RPMI8226 (cell line): ENCODE results near the gene SLAIN2.
"Not testable (repeated sequence)": the region's sequence is repeated elsewhere in the genome, so short reads cannot be mapped to it uniquely, and the experiment has no call there.

ENCODE experiments used
- DNase-seq: peaks from one replicate; pipeline ENCODE4 v3.0.0-alpha.2; 2015

Gene SLAIN2

DNA sequence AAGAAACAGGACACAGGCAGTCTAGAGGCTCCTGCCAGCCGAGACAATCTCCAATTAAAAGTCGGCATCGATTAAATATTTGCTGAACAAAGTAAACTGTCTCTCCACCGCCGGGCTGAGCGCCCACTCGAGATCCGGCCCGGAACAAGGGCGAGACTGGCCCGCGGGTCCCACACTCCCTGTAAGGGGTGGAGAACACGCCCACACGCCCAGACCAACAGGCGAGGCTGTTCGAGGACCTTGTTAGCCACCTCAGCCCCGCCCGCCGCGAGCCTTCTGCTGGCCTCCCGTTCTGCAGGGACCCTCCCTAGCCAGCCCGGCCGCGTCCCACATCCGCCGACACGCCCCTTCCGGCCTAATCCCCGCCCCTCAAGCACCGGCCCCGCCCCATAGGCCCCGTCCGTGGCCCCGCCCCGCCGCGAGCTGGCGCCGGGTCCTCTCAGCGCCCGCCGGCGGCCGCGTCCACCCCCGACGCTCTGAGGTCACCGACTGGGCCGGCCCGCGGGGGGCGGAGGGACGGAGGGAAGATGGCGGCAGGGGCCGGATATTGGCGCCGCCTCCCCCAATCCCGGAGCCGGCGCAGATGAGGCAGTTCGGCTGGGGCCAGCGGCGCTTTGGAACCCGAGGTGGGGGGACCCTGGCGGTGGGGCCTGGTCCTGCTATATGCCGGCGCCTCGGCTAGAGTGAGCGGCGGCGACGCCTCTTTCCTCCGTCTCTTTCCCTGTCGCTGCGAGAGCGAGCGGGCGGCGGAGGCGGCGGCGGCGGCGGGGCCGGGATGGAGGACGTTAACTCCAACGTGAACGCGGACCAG is at the start of gene SLAIN2:
Gene SLAIN2, plus strand, starts transcription at position 565 of the 811 bp plus-strand sequence. Its CDS starts 211 bp downstream, at position 776.
- DNase-seq = peak; percentile 92

DNA sequence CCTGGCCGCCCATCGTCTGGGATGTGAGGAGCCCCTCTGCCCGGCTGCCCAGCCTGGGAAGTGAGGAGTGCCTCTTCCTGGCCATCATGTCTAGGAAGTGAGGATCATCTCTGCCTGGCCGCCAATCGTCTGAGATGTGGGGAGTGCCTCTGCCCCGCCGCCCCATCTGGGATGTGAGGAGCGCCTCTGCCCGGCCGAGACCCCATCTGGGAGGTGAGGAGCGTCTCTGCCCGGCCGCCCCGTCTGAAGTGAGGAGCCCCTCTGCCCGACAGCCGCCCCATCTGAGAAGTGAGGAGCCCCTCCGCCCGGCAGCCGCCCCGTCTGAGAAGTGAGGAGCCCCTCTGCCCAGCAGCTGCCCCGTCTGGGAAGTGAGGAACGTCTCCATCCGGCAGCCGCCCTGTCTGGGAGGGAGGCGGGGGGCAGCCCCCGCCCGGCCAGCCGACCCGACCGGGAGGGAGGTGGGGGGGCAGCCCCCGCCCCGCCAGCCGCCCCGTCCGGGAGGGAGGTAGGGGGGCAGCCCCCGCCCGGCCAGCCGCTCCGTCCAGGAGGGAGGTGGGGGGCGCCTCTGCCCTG is 49.0 kb upstream of the SLAIN2 start:
- not testable (repeated sequence) for DNase-seq

DNA sequence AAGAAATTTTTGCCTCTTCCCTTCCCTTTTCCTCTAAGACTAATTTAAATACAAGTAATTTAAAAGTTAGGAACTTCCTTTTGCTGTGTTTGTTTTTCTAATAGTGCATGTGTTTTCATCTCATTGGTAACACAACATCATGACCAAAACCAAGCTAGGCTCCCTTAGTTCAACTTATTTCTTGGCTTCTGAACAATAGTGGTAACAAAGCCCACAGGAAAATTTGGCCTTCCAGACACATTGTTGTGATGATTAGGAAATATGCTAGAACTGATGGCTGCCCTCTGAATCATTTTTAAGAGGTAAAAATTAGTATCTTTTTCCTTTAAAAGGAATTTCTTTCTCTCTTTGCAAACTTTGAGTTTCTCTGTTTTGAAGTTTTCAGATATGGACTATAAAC is 46.2 kb upstream of the SLAIN2 start:
- no peak for DNase-seq

DNA sequence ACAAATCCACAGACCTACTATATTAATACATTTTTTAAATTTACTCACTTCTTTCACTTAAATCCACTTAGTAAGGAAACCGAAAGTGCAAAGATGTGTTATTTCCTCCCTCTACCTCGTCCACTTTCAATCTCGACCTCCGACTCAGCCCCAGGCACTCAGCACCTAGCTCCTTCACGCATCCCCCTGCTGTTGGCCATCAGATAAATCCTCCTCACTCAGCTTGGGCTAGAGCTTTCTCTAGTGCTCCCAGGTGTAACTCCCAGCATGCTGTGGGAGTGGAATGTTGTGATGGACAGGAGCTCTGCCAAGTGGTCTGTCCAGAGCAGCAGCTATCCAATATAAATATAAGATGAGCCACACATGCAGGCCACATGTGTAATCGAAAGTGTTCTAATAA is 45.0 kb upstream of the SLAIN2 start:
- peak; percentile 6 for DNase-seq

DNA sequence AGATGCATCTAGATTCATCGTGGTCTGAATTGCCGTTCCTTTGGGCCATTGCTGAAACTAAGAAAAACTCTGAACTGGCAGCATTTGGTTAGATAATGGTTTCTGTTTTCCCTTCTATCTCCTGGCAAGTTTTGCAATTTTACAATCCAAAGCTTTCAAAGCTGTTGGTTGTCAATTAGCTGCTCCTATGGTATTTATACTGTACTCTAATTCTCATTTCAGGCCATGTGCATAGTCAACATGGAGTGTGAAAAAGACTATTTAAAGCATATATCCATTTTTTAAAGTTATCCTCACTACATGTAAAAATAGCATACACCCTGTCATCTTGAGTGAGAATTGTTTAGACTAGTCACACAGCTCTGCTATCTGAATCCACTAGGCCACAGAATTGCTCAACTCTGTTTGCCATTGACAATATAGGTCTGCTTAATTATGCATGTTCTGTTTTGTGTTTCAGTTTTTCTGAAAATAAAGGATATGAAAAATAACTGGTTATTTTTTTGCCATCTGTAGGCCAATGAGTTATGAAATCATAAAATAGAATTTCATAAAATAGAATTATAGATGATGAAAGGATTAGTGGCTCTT is 44.0 kb upstream of the SLAIN2 start:
- DNase-seq = no peak

DNA sequence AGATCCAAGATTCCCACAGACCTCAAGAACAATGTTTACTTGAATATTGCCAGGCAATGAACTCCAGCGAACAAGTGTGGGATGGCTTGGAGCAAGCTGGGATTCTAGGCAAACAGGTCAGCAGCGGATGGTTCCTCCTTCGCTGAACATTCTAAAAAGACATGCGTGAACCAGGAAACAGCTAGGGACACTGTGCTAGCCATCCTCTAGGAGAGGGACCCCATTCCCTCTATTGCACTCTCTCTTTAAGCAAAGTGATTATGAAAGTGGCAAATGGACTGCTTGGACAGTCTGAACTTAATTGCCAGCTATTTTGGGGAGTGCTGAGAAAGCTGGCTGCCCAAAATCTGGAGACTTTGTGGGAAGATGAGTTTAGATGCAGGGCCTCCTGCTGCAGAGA is 41.8 kb upstream of the SLAIN2 start:
- no peak for DNase-seq

DNA sequence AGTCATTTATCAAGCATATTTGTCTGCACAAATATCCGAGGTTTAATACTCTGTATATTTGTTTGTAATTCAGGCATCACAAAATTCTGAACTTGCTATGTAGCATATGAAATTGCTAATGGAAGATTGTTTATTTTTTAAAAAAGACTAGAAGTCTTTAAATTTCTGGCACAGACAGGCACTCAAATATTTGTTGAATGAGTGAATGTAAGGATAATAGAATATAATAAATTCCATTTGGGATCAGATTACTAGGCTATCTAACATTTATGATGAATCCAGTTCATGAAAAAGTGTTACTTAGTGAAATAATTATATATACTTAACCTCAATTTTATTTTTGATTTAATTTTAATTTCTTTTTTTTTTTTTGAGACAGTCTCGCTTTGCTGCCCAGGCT is 41.3 kb upstream of the SLAIN2 start:
- DNase-seq = no peak

DNA sequence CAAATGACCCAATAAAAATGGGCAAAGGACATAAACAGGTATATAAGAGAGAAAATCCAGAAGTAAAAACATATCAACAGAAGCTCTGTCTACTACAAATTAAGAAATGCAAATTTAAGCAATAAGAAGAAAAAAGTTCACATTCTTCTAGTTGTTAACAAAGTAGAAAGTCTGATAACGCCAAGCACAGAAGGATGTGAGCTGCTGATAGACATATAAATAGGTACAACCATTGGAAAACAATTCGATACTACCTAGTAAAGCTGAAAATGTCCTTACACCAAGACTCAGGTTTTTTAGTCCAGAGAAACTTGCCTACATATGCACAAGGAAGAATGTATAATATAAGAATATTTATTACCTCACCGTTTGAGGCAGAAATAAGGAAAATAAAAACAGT is 35.8 kb upstream of the SLAIN2 start:
- DNase-seq = no peak

DNA sequence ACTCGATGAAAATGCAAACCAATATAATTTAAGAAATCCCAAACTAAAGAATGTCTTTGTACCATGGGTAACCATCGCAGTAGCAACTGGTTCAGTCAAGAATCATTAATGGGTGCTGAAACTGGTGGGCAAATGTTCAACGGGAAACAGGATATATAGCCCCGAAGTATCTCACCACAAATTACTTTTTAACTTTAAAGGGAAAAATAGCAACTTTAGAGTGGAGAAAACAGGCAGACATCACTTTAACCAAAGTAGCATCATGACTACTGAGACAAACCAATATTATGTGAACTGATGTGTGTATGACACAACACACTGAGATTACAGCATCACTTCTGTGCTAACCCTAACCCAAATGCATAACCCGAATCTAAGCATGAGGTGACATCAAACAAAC is 33.8 kb upstream of the SLAIN2 start:
- no peak for DNase-seq

DNA sequence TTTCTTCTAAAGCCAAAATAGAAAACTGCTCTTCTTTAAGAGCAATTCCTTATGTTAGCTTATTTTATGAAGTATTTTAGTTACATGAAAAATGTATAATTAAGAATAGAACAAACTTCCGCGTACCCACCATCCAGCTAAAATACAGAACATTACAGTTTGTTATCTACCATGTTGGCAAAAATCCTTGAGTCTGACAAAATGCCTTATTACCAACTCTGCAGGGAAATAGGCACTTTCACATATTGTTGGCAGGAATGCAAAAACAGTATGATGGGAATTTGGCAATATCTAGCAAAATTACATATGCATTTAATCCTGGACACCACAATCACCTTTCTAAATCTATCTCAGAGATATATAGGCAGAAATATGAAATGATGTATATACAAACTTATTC is 32.4 kb upstream of the SLAIN2 start:
- DNase-seq = no peak

DNA sequence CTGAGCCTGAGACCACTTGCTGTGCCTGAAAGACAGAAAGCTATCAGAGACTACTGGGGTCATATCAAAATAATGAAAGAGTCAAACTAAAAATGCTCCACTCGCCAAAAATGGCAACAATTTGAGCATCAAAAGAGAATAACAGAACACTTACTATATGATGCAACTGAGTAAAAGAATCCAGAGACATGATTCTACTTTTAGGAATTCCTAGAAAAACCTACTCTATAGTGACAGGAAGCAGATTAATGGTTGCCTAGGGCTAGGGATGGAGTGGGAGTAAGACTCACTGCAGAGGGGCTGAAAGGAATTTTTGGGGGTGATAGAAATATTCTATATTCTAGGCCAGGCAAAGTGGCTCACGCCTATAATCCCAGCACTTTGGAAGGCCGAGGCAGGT is 29.4 kb upstream of the SLAIN2 start:
- no peak for DNase-seq

DNA sequence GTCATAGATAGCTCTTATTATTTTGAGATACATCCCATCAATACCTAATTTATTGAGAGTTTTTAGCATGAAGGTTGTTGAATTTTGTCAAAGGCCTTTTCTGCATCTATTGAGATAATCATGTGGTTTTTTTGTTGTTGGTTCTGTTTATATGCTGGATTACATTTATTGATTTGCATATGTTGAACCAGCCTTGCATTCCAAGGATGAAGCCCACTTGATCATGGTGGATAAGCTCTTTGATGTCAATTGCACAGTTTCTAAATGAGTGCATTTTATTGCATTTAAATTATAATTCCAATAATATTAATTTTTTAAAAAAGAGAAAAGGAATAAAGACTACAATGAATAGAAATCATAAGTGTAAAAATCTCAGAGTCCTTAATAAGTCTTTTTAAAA is 26.6 kb upstream of the SLAIN2 start:
- DNase-seq = not testable (repeated sequence)

DNA sequence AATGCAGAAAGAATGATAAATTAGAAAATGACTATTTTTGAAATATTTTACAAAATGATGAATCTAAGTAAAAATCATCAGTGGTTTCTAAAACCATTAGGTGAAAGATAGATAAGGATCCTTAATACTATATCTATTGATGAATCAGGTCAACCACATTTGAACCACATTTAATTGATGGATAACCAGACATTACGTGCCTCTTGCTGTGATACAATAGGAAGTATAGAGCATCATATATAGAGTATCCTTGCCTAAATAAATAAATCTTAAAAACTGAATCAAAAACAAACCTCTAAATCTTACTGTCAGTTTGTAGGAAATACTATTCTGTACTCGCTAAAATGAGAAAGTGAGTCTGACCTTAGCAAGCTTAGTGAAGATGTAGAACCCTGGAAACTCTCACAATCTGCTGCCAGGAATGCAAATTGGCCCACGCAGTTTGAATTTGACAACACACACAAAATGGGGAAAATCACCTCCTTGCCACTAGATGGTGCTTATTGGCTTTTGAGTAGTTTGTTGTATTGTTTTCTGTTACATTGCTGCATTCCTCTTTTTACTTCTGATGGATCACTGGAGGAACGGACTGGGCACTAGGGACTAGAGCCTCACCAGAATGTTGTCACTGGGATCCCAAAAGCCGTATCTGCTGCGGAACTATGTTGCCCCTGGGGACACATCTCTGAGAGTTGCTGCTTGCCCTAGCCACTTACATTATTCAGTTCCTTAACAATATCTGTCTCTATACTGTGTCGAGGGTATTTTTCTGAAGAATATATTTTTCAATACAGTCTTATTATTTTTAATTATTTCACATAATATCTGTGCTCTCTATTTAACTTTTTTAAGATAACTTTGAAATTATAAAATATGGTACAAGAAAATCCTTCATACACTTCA is 25.4 kb upstream of the SLAIN2 start:
- peak; percentile 39 for DNase-seq

DNA sequence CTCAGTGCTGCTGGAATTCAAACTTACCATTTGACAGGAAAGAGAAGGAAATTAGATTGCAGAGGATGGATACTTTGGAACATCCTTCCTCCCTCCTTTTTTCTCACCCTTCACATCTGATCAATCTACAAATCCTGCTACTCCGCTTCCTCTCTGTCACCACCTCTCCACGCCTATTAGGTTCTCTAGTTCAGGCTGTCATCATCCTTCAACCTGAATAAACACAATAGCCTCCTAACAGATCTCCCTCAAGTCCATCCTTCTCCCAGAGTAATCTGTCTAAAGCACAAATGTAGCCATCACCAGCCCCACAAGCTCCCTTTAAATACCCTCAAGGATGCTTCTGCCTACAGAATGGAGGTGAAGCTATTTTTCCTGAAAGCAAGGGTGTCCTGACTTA is 20.0 kb upstream of the SLAIN2 start:
- no peak for DNase-seq

DNA sequence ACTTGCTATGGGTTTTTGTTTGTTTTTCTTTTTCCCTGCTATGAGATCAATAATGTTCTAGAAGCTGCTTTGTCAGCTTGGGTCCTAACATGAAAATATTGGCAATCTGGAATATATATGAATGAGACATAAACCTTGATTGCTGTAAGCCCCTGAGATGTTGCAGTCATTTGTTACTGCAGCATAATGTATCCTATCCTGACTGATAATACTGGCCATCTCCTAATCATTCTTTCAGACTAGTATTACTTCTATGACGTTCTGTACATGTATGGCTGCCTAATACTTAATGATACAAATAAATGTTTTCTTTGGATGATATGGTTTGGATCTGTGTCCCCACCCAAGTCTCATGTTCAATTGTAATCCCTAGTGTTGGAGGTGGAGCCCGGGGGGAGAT is 19.3 kb upstream of the SLAIN2 start:
- DNase-seq = no peak

DNA sequence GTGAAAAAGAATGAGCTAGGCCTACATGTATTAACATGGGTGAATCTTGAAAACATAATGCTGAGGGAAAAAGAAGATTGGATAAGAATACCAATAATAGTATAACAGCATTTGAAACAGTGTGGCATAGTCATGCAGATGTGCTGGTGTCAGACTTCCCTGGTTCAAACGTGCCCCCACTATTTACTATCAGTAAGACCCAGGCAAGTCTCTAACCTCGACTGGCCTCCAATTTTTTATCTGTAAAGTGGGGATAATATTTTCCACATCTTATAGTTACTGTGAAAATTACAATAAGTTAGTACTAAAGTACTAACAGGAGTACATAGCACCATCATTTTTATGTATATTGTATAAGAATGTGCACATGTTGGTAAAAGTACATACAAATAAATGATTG is 17.0 kb upstream of the SLAIN2 start:
- no peak for DNase-seq

DNA sequence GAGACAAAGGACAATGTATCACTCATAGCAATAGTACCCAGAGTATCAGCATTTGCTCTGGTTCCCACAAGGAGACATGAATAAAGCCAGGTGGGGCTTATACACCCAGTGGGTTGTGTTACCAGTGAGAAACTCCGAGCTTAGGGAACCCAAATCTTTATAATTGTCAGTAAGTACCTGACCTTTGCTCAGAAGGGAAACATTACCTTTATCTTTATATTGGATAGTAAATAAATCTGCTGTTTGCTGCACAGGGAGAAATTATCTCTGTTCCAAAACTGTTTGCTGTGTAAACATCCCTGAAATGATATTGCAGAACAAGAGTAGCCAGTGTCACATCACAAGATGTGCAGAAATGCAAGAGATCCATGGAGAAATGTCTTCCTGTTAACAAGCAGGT is 12.1 kb upstream of the SLAIN2 start:
- DNase-seq = no peak

DNA sequence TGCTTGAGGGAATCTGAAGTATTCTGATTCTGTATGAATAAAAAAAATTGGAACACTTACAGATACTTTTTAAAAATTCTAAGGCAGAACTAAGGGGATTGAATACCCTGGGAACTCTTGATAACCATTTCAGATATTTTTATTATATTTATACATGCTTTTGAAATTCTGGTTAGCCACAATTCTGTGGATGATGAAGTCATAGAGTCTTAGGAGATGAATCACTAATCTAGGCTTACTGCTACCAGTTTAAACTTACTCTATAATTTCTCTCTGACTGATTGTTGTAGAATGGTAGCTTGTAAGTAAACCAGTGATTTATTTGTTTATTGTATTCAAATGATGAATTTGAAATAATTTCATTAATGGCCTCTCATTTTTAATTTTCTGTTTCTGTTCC is 11.4 kb upstream of the SLAIN2 start:
- DNase-seq = no peak

DNA sequence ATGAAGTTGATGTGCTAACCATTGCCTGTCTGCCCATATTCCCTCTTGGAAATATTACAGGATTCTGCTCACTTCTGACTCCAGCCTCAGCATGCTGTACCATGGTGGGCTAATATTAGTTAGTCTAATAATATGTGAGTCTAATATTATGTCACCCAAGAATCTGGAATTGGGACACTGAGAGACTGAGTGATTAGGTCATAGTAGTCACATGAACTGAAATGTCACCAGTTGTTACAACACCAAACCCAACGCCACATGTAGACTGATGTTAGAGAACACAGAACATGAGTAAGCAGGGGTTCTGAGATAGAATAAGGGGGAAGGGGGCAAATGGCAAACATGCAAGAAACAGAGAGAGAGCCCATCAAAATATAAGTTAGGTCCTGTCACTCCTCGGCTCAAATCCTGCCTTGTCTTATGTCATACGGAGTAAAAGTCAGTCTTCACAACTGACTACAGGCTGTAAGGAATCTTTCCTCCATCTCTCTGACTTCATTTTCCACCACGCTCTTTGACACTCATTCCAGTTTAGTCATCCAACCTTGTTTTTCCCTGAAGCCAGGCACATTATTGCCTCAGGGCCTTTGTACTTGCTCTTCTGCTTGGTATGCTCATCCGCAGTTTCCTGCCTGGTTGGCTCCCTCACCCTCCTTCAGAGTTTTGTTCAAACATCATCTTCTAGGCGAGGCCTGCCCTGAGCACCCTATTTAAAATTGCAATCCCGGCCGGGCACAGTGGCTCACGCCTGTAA is 9.6 kb upstream of the SLAIN2 start:
- DNase-seq = no peak

DNA sequence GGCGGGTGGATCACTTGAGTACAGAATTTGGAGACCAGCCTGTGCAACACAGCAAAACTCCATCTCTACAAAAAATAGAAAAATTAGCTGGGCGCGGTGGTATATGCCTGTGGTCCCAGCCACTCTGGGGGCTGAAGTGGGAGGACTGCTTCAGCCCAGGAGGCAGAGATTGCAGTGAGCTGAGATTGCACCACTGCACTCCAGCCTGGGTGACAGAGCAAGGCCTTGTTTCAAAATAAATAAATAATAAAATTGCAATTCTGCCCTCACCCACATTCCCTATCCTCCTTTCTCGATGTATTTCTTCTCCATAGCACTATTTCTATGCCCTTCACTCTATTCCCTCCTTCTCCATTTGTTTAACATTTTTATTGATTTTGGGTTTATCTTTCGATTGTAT is 8.7 kb upstream of the SLAIN2 start:
- DNase-seq = no peak

DNA sequence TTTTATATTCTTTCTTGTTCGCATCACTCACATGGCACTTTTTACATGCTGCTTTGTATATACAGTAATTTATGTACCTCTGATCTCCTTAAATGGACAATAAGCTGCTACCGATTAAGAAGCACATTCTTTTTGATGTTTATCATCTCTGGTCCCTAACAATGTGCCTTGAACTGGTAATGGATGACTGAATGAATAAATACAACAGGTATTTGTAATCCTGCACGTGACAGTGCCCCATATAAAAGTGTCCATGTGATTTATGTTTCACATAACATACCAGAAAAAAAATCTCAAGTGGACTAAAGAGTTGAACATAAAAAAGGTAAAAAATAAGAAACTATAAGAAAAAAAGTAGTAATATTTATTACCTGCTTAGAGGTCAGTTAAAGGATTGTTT is 7.7 kb upstream of the SLAIN2 start:
- DNase-seq = no peak

DNA sequence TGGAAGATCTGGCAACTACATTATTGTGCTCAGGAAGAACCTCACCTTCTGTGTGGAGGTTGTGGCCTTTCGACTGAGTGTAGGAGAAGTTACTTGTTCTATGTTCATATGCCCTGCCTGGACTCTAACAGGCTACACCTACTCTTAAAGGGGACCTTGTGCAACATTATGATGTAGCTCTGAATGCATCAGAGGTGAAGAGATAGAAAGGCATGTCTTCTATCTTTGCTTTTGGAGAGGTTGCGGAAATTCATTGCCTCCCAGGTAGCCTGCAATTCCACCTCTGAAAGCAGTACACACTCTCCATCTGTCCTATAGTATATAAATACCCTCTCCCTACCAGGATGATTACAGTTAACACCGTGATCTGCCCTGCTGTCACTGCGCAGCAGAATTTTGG is 7.1 kb upstream of the SLAIN2 start:
- DNase-seq = no peak
